Transverse colon (tissue), 4 donors: Measurements from ENCODE around the gene WWOX. TPM values are rescaled to one million over a fixed set of nuclear protein-coding genes. Genes with fewer than 3 reads are reported as not detected.

ENCODE experiments used
- DNase-seq: peaks from one replicate; pipeline ENCODE4 v3.0.0-alpha.2; 2019
- H3K27ac ChIP-seq, 4 donors: fragments of 200-600 bp; sonication (generic); 2 replicates each; pipeline ENCODE4 v1.5.1; 2016 to 2018; ENCODE audit warnings: inconsistent platforms in 4 of 4
- H3K27me3 ChIP-seq: fragments of 200-600 bp; sonication (generic); 2 replicates; pipeline ENCODE4 v1.5.1; 2017; ENCODE audit warnings: inconsistent platforms
- H3K36me3 ChIP-seq, 4 donors: fragments of 200-600 bp; sonication (generic); 2 replicates each; pipeline ENCODE4 v1.5.1; 2017 to 2019; ENCODE audit warnings: inconsistent platforms in 4 of 4
- H3K4me1 ChIP-seq, 4 donors: fragments of 200-600 bp; sonication (generic); 2 replicates each; pipeline ENCODE4 v1.5.1; 2017 to 2020; ENCODE audit warnings: inconsistent platforms in 4 of 4
- H3K4me3 ChIP-seq, 4 donors: fragments of 200-600 bp; sonication (generic); 1 replicate in 1 of 4; 2 replicates in 3 of 4; pipeline versions ENCODE4 v1.5.1 to v1.6.1; 2017 to 2019; ENCODE audit warnings: inconsistent platforms in 4 of 4
- H3K9me3 ChIP-seq, 2 donors: fragments of 200-600 bp; sonication (generic); 2 replicates each; pipeline ENCODE4 v1.5.1; 2017 to 2019; ENCODE audit warnings: inconsistent platforms in 2 of 2
- CTCF ChIP-seq, 5 experiments: fragments of 200-600 bp in 3 of 5; fragments of 450-650 bp in 2 of 5; sonication (generic) in 3 of 5; IDR thresholded peaks; 1 replicate in 2 of 5; 2 replicates in 3 of 5; pipeline ENCODE4 v1.5.1; 2016 to 2017; ENCODE audit warnings: antibody characterized with exemption in 5 of 5, inconsistent platforms in 3 of 5, mild to moderate bottlenecking in 2 of 5, moderate library complexity in 1 of 5
- EP300 ChIP-seq: sonication (generic); formaldehyde crosslinking; IDR thresholded peaks from one replicate; pipeline ENCODE4 v1.6.1; 2017; ENCODE audit warnings: antibody characterized with exemption, low read depth
- POLR2A ChIP-seq: fragments of 450-650 bp; IDR thresholded peaks from one replicate; pipeline ENCODE4 v1.6.1; 2016; ENCODE audit warnings: antibody characterized with exemption, mild to moderate bottlenecking, moderate library complexity
- POLR2AphosphoS5 ChIP-seq, 3 donors: sonication (generic); formaldehyde crosslinking; IDR thresholded peaks; one replicate each; pipeline ENCODE4 v1.6.1; 2016; ENCODE audit warnings: antibody characterized with exemption in 3 of 3
- WGBS, 2 donors: methylation state at CpG; one replicate each; pipeline ENCODE4 v1.1.5; 2018; ENCODE audit warnings: low coverage in 1 of 2; 5-methylcytosine and 5-hydroxymethylcytosine counted together
- in situ Hi-C, 4 donors: fragments of 200-750 bp; cut with MboI; loops; one replicate each; pipeline versions ENCODE4 v1.15.0 to v1.15.1; 2017; ENCODE audit warnings: low sequenced_read_pairs in 3 of 4, low pct_ligation_motif_present in 1 of 4, low pct_unique_long_range_greater_than_20kb in 1 of 4
- intact Hi-C: fragments of 100-400 bp; cut with DNase I; formaldehyde crosslinking; loops from one replicate; pipeline ENCODE4 v1.15.1; 2023; ENCODE audit warnings: low total_unique reads
- total RNA-seq, 4 donors: library from RNA; depleted of rRNA; stranded (reverse); fragments of >200 nt; gene quantifications; one replicate each; pipeline ENCODE4 v1.1.0, GENCODE V29; 2016

Gene WWOX
- total RNA-seq, 4 donors from 2014 or later: 11.2 to 53.8 (median 24.8) TPM

GRCh38 chr16:79073566-79073965, 974.1 kb downstream of the WWOX start:
- TF ChIP-seq EP300 (no peak), CTCF (IDR thresholded peaks at IDR 0.05) (no peak), POLR2A (no peak), POLR2AphosphoS5 (IDR thresholded peaks at IDR 0.05) (no peak)
- Histone ChIP-seq H3K27ac (no peak overlapping the region), H3K27me3 (no peaks in the 10 kb centered on the region), H3K36me3 (no peaks in the 10 kb centered on the region), H3K9me3 (no peaks in the 10 kb centered on the region), H3K4me1 (peaks cover 0 to 6% (median 5%) of the 10 kb centered on the region in 4 donors), H3K4me3 (no peak overlapping the region)
- in situ Hi-C loops: no loop called here
- intact Hi-C loops: no loop called here
- no peak for DNase-seq
- 80% methylated on average over 4 of the region's 4 CpGs for WGBS, 2 donors

- 10 to 30% methylated on average over 1 of the region's 1 CpG for WGBS, 2 donors
- DNase-seq: no peak
- Histone ChIP-seq H3K27ac (no peak overlapping the region), H3K4me3 (no peak overlapping the region), H3K9me3 (no peaks in the 10 kb centered on the region), H3K4me1 (peaks cover 0 to 6% (median 5%) of the 10 kb centered on the region in 4 donors), H3K36me3 (no peaks in the 10 kb centered on the region), H3K27me3 (no peaks in the 10 kb centered on the region)
- TF ChIP-seq POLR2AphosphoS5 (IDR thresholded peaks at IDR 0.05) (no peak), POLR2A (no peak), EP300 (no peak), CTCF (IDR thresholded peaks at IDR 0.05) (no peak)
- in situ Hi-C loops (no loop called here), intact Hi-C loops (no loop called here)
Measured at GRCh38 chr16:79074541-79074940, 975.1 kb downstream of the WWOX start.

GRCh38 chr16:79074951-79075350, 975.5 kb downstream of the WWOX start:
- in situ Hi-C loops: no loop called here
- DNase-seq: no peak
- intact Hi-C loops: no loop called here
- TF ChIP-seq POLR2A: no peak
- no peak for TF ChIP-seq CTCF (IDR thresholded peaks at IDR 0.05)
- no peak for TF ChIP-seq POLR2AphosphoS5 (IDR thresholded peaks at IDR 0.05)
- no peak for TF ChIP-seq EP300
- no peaks in the 10 kb centered on the region for H3K9me3 ChIP-seq
- H3K4me3 ChIP-seq: no peak overlapping the region
- H3K27me3 ChIP-seq: no peaks in the 10 kb centered on the region
- peaks cover 0 to 6% (median 5%) of the 10 kb centered on the region in 4 donors for H3K4me1 ChIP-seq
- no peak overlapping the region for H3K27ac ChIP-seq
- WGBS, 2 donors: 49 to 62% methylated on average over 2 to 4 of the region's 4 CpGs
- no peaks in the 10 kb centered on the region for H3K36me3 ChIP-seq

- H3K27me3 ChIP-seq: no peaks in the 10 kb centered on the region
- H3K36me3 ChIP-seq: no peaks in the 10 kb centered on the region
- peaks cover 0 to 6% (median 5%) of the 10 kb centered on the region in 4 donors for H3K4me1 ChIP-seq
- H3K9me3 ChIP-seq: no peaks in the 10 kb centered on the region
- in situ Hi-C loops (no loop called here), intact Hi-C loops (no loop called here)
- H3K4me3 ChIP-seq: no peak overlapping the region
- H3K27ac ChIP-seq: no peak overlapping the region
- 81 to 84% methylated on average over 8 to 12 of the region's 12 CpGs for WGBS, 2 donors
- no peak for TF ChIP-seq CTCF (IDR thresholded peaks at IDR 0.05)
- TF ChIP-seq POLR2A: no peak
- TF ChIP-seq EP300: no peak
- TF ChIP-seq POLR2AphosphoS5 (IDR thresholded peaks at IDR 0.05): no peak
- no peak for DNase-seq
Measured at GRCh38 chr16:79076047-79076767, 976.8 kb downstream of the WWOX start.
